ENCODE measurements around the gene ROR1. TPM values are rescaled to one million over a fixed set of nuclear protein-coding genes. Genes with fewer than 3 reads are reported as not detected.

ROR1 gene
- total and polyA plus RNA-seq, 7 experiments from 2014 or later, result 0.07 to 0.22 (median 0.16) TPM; not detected in 4

DNA sequence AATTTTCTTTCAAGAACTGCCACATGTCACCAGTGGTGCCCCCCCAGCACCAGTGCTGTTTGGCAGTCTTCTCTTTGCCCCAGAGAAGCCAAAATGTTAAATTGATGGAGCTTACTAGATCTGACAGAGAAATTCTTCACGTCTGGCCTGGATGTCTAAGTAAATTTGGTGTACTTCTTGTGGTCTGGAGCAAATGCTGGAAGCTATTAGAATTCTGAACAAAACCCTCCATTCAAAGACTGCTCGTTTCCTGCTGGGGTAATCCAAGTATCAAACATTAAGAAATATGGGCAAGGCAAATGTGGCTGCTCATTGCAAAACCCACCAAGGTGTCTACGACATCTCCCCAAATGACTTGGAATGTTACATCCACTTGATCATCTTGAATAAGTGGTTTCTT lies 92.3 kb downstream of the ROR1 start:
- DNase-seq (no peak), ATAC-seq (no peak)
- intact Hi-C loops (cut with micrococcal nuclease), result no loop called here
- peaks cover 0 to 3% (median 0%) of the 10 kb centered on the region in 11 donors for H3K9me3 Mint-ChIP-seq
- no peak overlapping the region for H3K4me3 ChIP-seq (ENCODE audit: low read length)
- POLR2A ChIA-PET, result no interaction called here
- no peaks in the 10 kb centered on the region for H3K9me3 ChIP-seq (ENCODE audit: control insufficient read depth in 2 of 3, low read length in 3 of 3)
- no peaks in the 10 kb centered on the region for H3K4me1 ChIP-seq (ENCODE audit: control insufficient read depth in 2 of 2, insufficient read depth in 2 of 2, low read length in 2 of 2)
- no peak overlapping the region for H3K27ac ChIP-seq (ENCODE audit: low read depth, low read length)
- H3K27me3 Mint-ChIP-seq, result peaks cover 0 to 10% (median 0%) of the 10 kb centered on the region in 5 donors
- no peaks in the 10 kb centered on the region for H3K4me1 Mint-ChIP-seq
- H3K4me3 Mint-ChIP-seq, result no peak overlapping the region
- H3K27me3 ChIP-seq (ENCODE audit: control insufficient read depth in 2 of 2, insufficient read depth in 2 of 2, low read length in 2 of 2), result no peaks in the 10 kb centered on the region
- H3K36me3 Mint-ChIP-seq, result no peaks in the 10 kb centered on the region
- H3K27ac Mint-ChIP-seq, result no peak overlapping the region
- CTCF ChIA-PET, result no interaction called here
- H3K36me3 ChIP-seq (ENCODE audit: control insufficient read depth in 2 of 3, insufficient read depth in 3 of 3, low read length in 3 of 3), result no peaks in the 10 kb centered on the region

DNA sequence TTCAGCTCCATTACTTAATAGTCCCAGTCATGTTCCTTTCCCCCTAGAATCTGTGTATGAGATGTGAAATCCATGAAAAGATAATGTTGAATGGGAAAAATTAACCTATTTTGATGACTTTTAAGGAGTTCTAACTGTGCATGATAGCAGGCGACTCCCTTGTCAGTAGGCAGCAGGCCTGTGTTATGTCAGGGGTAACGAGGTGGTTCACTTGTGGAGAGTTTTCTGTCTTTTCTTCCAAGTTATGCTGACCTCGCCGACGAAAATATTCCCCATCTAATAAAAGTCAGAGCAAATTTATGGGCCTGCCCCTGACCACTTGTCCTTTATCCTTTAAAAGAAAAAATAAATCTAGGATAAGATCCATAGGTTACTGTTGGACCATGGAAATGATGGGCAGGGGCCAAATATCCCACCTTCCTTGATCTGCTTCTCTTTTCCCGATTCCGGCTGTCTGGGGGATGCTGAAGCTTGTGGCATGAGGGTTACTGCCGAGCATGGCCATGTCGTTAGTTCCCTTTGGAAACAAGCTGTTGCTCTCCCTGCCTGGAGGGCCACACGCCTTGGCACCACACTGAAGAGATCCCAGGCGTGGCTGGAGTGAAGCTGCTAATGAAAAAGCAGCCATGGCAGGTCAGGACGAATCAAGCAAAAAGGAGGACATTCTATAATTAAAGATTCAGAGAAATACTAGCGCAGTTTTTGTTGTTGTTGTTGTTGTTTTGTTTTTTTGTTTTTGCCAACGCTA lies 93.8 kb downstream of the ROR1 start:
- CTCF ChIA-PET, result no interaction called here
- no peak overlapping the region for H3K4me3 Mint-ChIP-seq
- ATAC-seq, result no peak

DNA sequence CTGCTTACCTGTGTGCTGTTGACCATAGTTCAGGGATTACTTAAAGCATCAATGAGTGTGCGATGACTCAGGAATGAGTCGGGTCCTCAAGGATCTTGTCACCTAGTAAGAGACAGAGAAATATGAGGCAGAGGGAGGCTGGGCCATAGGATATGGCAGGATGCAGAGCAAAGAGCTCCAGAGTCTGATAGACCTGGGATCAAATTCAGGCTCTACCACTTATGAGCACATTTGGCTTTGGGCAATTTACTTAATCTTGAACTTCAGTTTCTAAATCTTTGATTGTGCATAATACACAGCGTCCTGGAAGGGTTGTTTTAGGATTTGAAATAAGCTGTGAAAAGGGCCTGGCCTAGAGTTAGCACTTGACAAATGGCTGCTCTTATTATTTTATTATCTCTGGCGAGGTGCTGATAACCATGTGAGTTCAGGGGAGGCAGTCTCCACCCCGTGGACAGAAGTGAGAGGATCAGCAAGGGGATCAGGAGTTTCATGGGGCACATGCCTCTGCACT lies 94.5 kb downstream of the ROR1 start:
- POLR2A ChIA-PET, result no interaction called here
- H3K36me3 Mint-ChIP-seq, result no peaks in the 10 kb centered on the region
- no peaks in the 10 kb centered on the region for H3K4me1 Mint-ChIP-seq

More for the DNA sequence above, 93.8 kb downstream of the ROR1 start:
- Histone ChIP-seq H3K4me1 (ENCODE audit: control insufficient read depth in 2 of 2, insufficient read depth in 2 of 2, low read length in 2 of 2) (no peaks in the 10 kb centered on the region), H3K27me3 (ENCODE audit: control insufficient read depth in 2 of 2, insufficient read depth in 2 of 2, low read length in 2 of 2) (no peaks in the 10 kb centered on the region), H3K9me3 (ENCODE audit: control insufficient read depth in 2 of 3, low read length in 3 of 3) (no peaks in the 10 kb centered on the region), H3K4me3 (ENCODE audit: low read length) (no peak overlapping the region), H3K27ac (ENCODE audit: low read depth, low read length) (no peak overlapping the region), H3K36me3 (ENCODE audit: control insufficient read depth in 2 of 3, insufficient read depth in 3 of 3, low read length in 3 of 3) (no peaks in the 10 kb centered on the region)
- POLR2A ChIA-PET, result no interaction called here
- intact Hi-C loops (cut with micrococcal nuclease), result no loop called here
- Mint-ChIP-seq H3K9me3 (peaks cover 0 to 3% (median 0%) of the 10 kb centered on the region in 11 donors), H3K36me3 (no peaks in the 10 kb centered on the region), H3K27me3 (peaks cover 0 to 10% (median 0%) of the 10 kb centered on the region in 5 donors), H3K4me1 (no peaks in the 10 kb centered on the region), H3K27ac (no peak overlapping the region)
- no peak for DNase-seq

DNA sequence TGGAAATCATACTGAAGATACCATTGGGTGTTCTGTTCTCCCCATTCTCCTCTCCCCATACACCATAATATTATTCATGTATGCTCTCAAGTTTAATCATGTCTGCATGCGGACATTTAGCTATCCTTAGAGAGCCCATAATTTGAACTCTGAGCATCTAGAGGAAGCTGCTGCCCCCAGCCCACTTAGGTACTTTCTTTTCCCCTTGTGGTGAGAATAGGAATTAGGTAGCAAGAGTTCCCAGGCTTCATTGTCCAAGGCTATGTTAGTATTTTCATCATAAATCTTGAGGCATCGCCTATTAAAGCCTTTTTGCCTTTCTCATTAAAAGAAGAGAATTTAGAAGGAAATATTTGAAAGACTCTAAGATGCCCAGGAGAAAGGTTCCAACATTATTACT lies 96.3 kb downstream of the ROR1 start:
- ATAC-seq, result no peak
- no peaks in the 10 kb centered on the region for H3K36me3 Mint-ChIP-seq
- Histone ChIP-seq H3K9me3 (ENCODE audit: control insufficient read depth in 2 of 3, low read length in 3 of 3) (no peaks in the 10 kb centered on the region), H3K27me3 (ENCODE audit: control insufficient read depth in 2 of 2, insufficient read depth in 2 of 2, low read length in 2 of 2) (no peaks in the 10 kb centered on the region), H3K4me3 (ENCODE audit: low read length) (no peak overlapping the region), H3K36me3 (ENCODE audit: control insufficient read depth in 2 of 3, insufficient read depth in 3 of 3, low read length in 3 of 3) (no peaks in the 10 kb centered on the region), H3K4me1 (ENCODE audit: control insufficient read depth in 2 of 2, insufficient read depth in 2 of 2, low read length in 2 of 2) (no peaks in the 10 kb centered on the region), H3K27ac (ENCODE audit: low read depth, low read length) (no peak overlapping the region)
- no peak for DNase-seq
- no peaks in the 10 kb centered on the region for H3K4me1 Mint-ChIP-seq
- H3K27ac Mint-ChIP-seq, result no peak overlapping the region
- ChIA-PET CTCF (no interaction called here), POLR2A (no interaction called here)
- H3K27me3 Mint-ChIP-seq, result peaks cover 0 to 10% (median 6%) of the 10 kb centered on the region in 5 donors
- H3K4me3 Mint-ChIP-seq, result no peak overlapping the region
- intact Hi-C loops (cut with micrococcal nuclease), result no loop called here
- peaks cover 0 to 3% (median 0%) of the 10 kb centered on the region in 11 donors for H3K9me3 Mint-ChIP-seq

More for the DNA sequence above, 94.5 kb downstream of the ROR1 start:
- Mint-ChIP-seq H3K27me3 (peaks cover 0 to 10% (median 4%) of the 10 kb centered on the region in 5 donors), H3K27ac (no peak overlapping the region), H3K4me3 (no peak overlapping the region), H3K9me3 (peaks cover 0 to 3% (median 0%) of the 10 kb centered on the region in 11 donors)
- H3K36me3 ChIP-seq (ENCODE audit: control insufficient read depth in 2 of 3, insufficient read depth in 3 of 3, low read length in 3 of 3), result no peaks in the 10 kb centered on the region
- H3K27me3 ChIP-seq (ENCODE audit: control insufficient read depth in 2 of 2, insufficient read depth in 2 of 2, low read length in 2 of 2), result no peaks in the 10 kb centered on the region
- H3K27ac ChIP-seq (ENCODE audit: low read depth, low read length), result no peak overlapping the region
- H3K4me1 ChIP-seq (ENCODE audit: control insufficient read depth in 2 of 2, insufficient read depth in 2 of 2, low read length in 2 of 2), result no peaks in the 10 kb centered on the region
- ATAC-seq, result no peak
- no peaks in the 10 kb centered on the region for H3K9me3 ChIP-seq (ENCODE audit: control insufficient read depth in 2 of 3, low read length in 3 of 3)
- intact Hi-C loops (cut with micrococcal nuclease), result no loop called here
- no peak overlapping the region for H3K4me3 ChIP-seq (ENCODE audit: low read length)
- CTCF ChIA-PET, result no interaction called here
- DNase-seq, result no peak

DNA sequence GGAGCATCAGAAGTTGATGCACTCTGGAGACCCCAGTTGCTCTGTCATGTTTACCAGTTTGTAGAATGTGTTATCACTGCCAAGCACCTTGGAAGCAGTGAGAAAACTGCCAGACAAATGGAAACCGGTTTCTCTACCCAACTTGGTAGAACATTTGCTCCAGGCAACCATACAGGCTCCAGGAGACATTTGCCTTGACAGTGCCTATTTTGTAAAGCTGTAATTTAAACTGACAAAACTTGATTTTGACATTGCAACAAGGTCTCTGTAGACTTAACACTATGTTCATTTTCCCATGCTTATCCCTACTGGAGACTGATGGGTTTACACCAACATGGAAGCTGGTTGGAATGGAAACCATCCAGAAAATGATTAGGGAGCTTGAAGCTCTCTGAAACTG lies 97.6 kb downstream of the ROR1 start:
- ATAC-seq, result no peak
- H3K27me3 ChIP-seq (ENCODE audit: control insufficient read depth in 2 of 2, insufficient read depth in 2 of 2, low read length in 2 of 2), result no peaks in the 10 kb centered on the region
- ChIA-PET CTCF (no interaction called here), POLR2A (no interaction called here)
- intact Hi-C loops (cut with micrococcal nuclease), result no loop called here
- H3K27ac ChIP-seq (ENCODE audit: low read depth, low read length), result no peak overlapping the region
- Mint-ChIP-seq H3K4me1 (no peaks in the 10 kb centered on the region), H3K27ac (no peak overlapping the region), H3K36me3 (no peaks in the 10 kb centered on the region), H3K9me3 (peaks cover 0 to 3% (median 0%) of the 10 kb centered on the region in 11 donors), H3K27me3 (peaks cover 0 to 8% (median 3%) of the 10 kb centered on the region in 5 donors), H3K4me3 (no peak overlapping the region)
- no peak for DNase-seq
- H3K4me1 ChIP-seq (ENCODE audit: control insufficient read depth in 2 of 2, insufficient read depth in 2 of 2, low read length in 2 of 2), result no peaks in the 10 kb centered on the region
- no peaks in the 10 kb centered on the region for H3K9me3 ChIP-seq (ENCODE audit: control insufficient read depth in 2 of 3, low read length in 3 of 3)
- H3K36me3 ChIP-seq (ENCODE audit: control insufficient read depth in 2 of 3, insufficient read depth in 3 of 3, low read length in 3 of 3), result no peaks in the 10 kb centered on the region
- no peak overlapping the region for H3K4me3 ChIP-seq (ENCODE audit: low read length)

DNA sequence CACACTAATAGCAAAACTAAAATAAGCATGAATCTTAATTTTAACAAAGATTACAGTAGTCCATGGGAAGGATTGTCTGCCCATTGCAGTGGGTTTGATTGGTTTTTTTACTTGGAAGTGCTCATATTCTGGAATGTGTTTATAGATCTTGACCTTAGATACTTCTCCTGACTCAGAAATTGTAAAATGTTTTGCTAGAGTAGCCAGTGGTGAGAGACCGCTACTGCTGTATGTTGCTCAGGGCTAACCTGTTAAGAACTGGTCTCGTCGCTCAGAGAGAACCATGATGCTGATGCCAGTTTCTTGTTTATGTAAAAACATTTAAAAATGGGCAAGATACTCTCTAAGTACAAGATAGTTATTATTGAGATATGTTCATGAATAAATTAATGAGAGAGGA lies 99.9 kb downstream of the ROR1 start:
- no peaks in the 10 kb centered on the region for H3K36me3 Mint-ChIP-seq
- H3K27me3 ChIP-seq (ENCODE audit: control insufficient read depth in 2 of 2, insufficient read depth in 2 of 2, low read length in 2 of 2), result no peaks in the 10 kb centered on the region
- no peak overlapping the region for H3K4me3 ChIP-seq (ENCODE audit: low read length)
- ChIA-PET CTCF (no interaction called here), POLR2A (no interaction called here)
- no peaks in the 10 kb centered on the region for H3K4me1 Mint-ChIP-seq
- H3K4me3 Mint-ChIP-seq, result no peak overlapping the region
- peaks cover 0 to 11% (median 7%) of the 10 kb centered on the region in 5 donors for H3K27me3 Mint-ChIP-seq
- no peak for DNase-seq
- H3K9me3 Mint-ChIP-seq, result peaks cover 0 to 3% (median 0%) of the 10 kb centered on the region in 11 donors
- no peaks in the 10 kb centered on the region for H3K4me1 ChIP-seq (ENCODE audit: control insufficient read depth in 2 of 2, insufficient read depth in 2 of 2, low read length in 2 of 2)
- no peak overlapping the region for H3K27ac Mint-ChIP-seq
- H3K27ac ChIP-seq (ENCODE audit: low read depth, low read length), result no peak overlapping the region
- intact Hi-C loops (cut with micrococcal nuclease), result no loop called here
- H3K9me3 ChIP-seq (ENCODE audit: control insufficient read depth in 2 of 3, low read length in 3 of 3), result no peaks in the 10 kb centered on the region
- H3K36me3 ChIP-seq (ENCODE audit: control insufficient read depth in 2 of 3, insufficient read depth in 3 of 3, low read length in 3 of 3), result no peaks in the 10 kb centered on the region
- no peak for ATAC-seq

DNA sequence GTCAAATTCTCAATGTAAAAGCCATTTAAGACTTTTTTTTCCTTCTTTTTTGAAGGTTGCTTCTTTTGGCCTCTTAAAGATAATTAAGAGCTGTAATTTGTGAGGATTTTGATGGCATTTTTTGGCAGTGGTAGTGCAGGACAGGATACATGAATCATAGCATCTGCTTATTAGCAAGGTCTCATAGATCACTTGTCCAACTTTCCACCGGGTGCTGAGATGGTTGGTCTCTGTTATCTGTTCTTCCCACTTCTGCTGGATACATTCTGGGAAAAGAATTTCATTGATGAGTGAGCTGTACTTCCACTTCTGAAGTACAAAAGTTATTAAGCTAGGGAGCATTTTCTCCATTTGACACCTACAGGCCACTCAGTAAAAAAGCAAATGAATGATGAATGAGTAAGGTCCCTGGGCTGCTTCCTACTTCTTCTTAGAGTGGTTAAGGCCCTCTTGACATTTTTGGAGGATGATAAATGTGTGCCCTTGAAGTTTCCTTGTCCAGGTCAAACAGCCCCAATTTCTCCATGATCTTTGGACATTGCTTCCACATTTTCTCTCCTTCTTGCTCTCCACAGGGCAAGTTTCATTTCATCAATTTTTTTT lies 100.6 kb downstream of the ROR1 start:
- no peak overlapping the region for H3K4me3 ChIP-seq (ENCODE audit: low read length)
- no peak overlapping the region for H3K4me3 Mint-ChIP-seq
- no peaks in the 10 kb centered on the region for H3K9me3 ChIP-seq (ENCODE audit: control insufficient read depth in 2 of 3, low read length in 3 of 3)
- no peak overlapping the region for H3K27ac Mint-ChIP-seq
- H3K36me3 Mint-ChIP-seq, result no peaks in the 10 kb centered on the region
- ATAC-seq, result no peak
- peaks cover 0 to 11% (median 7%) of the 10 kb centered on the region in 5 donors for H3K27me3 Mint-ChIP-seq
- intact Hi-C loops (cut with micrococcal nuclease), result no loop called here
- no peaks in the 10 kb centered on the region for H3K27me3 ChIP-seq (ENCODE audit: control insufficient read depth in 2 of 2, insufficient read depth in 2 of 2, low read length in 2 of 2)
- H3K36me3 ChIP-seq (ENCODE audit: control insufficient read depth in 2 of 3, insufficient read depth in 3 of 3, low read length in 3 of 3), result no peaks in the 10 kb centered on the region
- no peak overlapping the region for H3K27ac ChIP-seq (ENCODE audit: low read depth, low read length)
- peaks cover 0 to 3% (median 0%) of the 10 kb centered on the region in 11 donors for H3K9me3 Mint-ChIP-seq
- CTCF ChIA-PET, result no interaction called here
- no peaks in the 10 kb centered on the region for H3K4me1 Mint-ChIP-seq
- no peak for DNase-seq
- H3K4me1 ChIP-seq (ENCODE audit: control insufficient read depth in 2 of 2, insufficient read depth in 2 of 2, low read length in 2 of 2), result no peaks in the 10 kb centered on the region
- POLR2A ChIA-PET, result no interaction called here
